ENCODE measurements around the gene EMC10.
A peak's percentile ranks its signal among the peaks of the same experiment; 100 is the strongest.

EMC10 gene

DNA sequence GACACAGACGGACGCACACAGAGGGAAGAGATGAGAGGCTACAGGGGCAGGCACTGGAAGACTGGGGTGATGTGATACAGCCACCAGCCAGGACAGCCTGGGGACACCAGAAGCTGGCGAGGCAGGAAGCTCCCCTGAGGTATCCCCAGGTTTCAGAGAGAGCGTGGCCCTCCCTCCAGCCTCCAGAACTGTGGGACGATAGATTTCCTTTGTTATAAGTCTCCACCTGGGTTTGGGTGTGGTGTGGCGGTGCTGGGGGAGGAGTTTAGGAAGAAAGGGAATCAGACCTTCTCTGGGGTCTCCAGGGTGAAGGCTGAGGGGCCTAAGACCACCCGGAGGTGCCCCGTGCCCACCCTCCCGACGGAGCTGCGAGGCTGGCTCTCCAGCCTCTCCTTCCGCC, 40.1 kb downstream of the EMC10 start:
- CTCF ChIA-PET, result interaction anchor here (0.7 to 1.8 kb wide), 2 partner anchors 21 to 82 kb away, joined by 3 to 6 read pairs; no protein-coding TSS in a partner anchor
- no peaks in the 10 kb centered on the region for H3K9me3 ChIP-seq (ENCODE audit: control insufficient read depth, insufficient read depth, low read depth, low read length)
- peaks cover 5% of the 10 kb centered on the region for H3K4me1 ChIP-seq (ENCODE audit: control insufficient read depth, insufficient read depth, low read length)
- POLR2A ChIA-PET, result no interaction called here
- H3K4me3 ChIP-seq (ENCODE audit: low read depth, low read length), result no peak overlapping the region
- no peak overlapping the region for H3K27ac ChIP-seq (ENCODE audit: extremely low read depth, low read depth, low read length)
- TF ChIP-seq MYNN (tag by site-specific recombination; IDR thresholded peaks at IDR 0.05; ENCODE audit: borderline replicate concordance), result no peak
- TF ChIP-seq SCRT2 (tag by site-specific recombination; IDR thresholded peaks at IDR 0.05), result no peak
- TF ChIP-seq ZNF837 (tag by site-specific recombination; IDR thresholded peaks at IDR 0.05), result no peak
- no peak for TF ChIP-seq ZNF157 (tag by site-specific recombination; IDR thresholded peaks at IDR 0.05)
- H3K36me3 ChIP-seq (ENCODE audit: control insufficient read depth in 2 of 2, insufficient read depth in 1 of 2, low read length in 2 of 2), result peaks cover 0 to 9% of the 10 kb centered on the region in 2 experiments; a peak in 1 of 3 replicates

DNA sequence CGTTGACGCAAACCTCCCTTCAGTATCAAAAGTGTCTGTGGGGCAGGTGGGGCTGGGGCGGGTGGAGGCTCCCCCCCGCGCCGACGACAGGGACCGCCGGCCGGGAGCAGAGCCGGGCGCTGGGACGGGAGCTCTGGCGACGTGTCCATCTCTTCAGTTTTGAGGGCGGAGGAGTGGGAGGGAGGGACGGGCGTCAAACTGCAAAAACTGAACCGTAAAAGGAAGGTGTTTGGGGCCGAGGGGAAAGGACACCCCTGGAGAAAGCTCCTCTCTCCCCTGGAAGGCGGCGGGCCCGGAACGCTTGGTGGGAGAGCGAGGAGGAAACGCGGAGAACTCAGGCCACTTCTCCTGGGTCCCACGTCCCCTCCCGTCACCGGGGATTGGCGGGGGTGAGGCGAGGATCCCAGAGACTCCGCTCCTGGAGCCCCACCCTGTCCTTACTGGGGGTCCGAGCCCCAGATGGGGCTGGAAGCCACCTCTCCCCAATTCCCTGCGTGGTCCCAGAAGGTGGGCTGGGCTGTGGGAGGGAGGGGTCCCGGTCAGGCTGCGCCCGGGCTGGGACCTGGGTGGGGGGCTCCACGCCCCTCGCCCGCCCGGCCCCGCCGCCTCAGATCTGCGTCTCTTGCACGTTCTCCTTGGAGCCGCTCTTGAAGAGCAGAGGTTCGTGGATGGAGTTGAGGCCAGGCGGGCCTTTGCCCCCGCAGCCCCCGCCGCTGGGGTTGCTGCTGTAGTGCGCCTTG, 40.8 kb downstream of the EMC10 start:
- Histone ChIP-seq H3K4me3 (ENCODE audit: low read depth, low read length) (no peak overlapping the region), H3K27ac (ENCODE audit: extremely low read depth, low read depth, low read length) (no peak overlapping the region), H3K4me1 (ENCODE audit: control insufficient read depth, insufficient read depth, low read length) (peaks cover under 1% of the 10 kb centered on the region; the same call in 1 of the 2 replicates), H3K9me3 (ENCODE audit: control insufficient read depth, insufficient read depth, low read depth, low read length) (no peaks in the 10 kb centered on the region), H3K36me3 (ENCODE audit: control insufficient read depth in 2 of 2, insufficient read depth in 1 of 2, low read length in 2 of 2) (peaks cover 0 to 9% of the 10 kb centered on the region in 2 experiments; a peak in 1 of 3 replicates)
- POLR2A ChIA-PET, result no interaction called here
- TF ChIP-seq, protein P1, sequence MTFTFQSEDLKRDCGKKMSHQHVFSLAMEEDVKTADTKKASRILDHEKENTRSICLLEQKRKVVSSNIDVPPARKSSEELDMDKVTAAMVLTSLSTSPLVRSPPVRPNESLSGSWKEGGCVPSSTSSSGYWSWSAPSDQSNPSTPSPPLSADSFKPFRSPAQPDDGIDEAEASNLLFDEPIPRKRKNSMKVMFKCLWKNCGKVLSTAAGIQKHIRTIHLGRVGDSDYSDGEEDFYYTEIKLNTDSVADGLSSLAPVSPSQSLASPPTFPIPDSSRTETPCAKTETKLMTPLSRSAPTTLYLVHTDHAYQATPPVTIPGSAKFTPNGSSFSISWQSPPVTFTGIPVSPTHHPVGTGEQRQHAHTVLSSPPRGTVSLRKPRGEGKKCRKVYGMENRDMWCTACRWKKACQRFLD (tag by site-specific recombination; IDR thresholded peaks at IDR 0.05), result no peak
- TF ChIP-seq KLF8 (tag by site-specific recombination; IDR thresholded peaks at IDR 0.05), result peak; percentile 86
- CTCF ChIA-PET, result interaction anchor here (0.7 to 1.8 kb wide), 2 partner anchors 21 to 405 kb away, joined by 3 to 6 read pairs; no protein-coding TSS in a partner anchor

DNA sequence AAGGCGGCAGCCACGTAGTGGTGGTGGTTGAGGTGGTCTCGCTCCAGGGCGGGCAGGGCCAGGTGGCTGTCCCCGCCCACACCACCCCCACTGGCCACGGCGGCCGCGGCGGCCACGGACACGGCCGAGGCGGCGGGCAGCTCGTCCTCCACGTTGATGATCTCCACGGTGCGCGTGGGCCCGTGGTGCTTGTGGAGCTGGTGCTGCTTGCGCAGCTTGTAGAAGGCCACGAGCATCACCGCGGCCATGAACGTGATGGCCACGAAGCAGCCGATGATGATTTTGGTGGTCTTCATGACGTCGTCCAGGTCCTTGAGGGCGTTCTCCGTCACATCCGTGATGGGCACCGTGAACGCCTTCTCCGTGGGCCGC, 41.4 kb downstream of the EMC10 start:
- H3K27ac ChIP-seq (ENCODE audit: extremely low read depth, low read depth, low read length), result no peak overlapping the region
- H3K4me3 ChIP-seq (ENCODE audit: low read depth, low read length), result no peak overlapping the region
- H3K4me1 ChIP-seq (ENCODE audit: control insufficient read depth, insufficient read depth, low read length), result no peaks in the 10 kb centered on the region
- POLR2A ChIA-PET, result no interaction called here
- CTCF ChIA-PET, result interaction anchor here (0.6 to 1.8 kb wide), 3 partner anchors 20 to 405 kb away, joined by 3 to 6 read pairs (median 3); no protein-coding TSS in a partner anchor
- TF ChIP-seq ZNF837 (tag by site-specific recombination; IDR thresholded peaks at IDR 0.05) (no peak), ZNF184 (tag by site-specific recombination; IDR thresholded peaks at IDR 0.05) (no peak), ZNF302 (tag by site-specific recombination; IDR thresholded peaks at IDR 0.05; ENCODE audit: low read depth) (no peak), ZNF544 (tag by site-specific recombination; IDR thresholded peaks at IDR 0.05) (no peak), WT1 (tag by site-specific recombination; IDR thresholded peaks at IDR 0.05) (no peak), YY2 (tag by site-specific recombination; IDR thresholded peaks at IDR 0.05) (no peak), KLF10 (tag by site-specific recombination; IDR thresholded peaks at IDR 0.05) (no peak), HOXD13 (CRISPR knock-in tag; IDR thresholded peaks at IDR 0.05; ENCODE audit: borderline replicate concordance) (no peak)
- TF ChIP-seq, protein P2, sequence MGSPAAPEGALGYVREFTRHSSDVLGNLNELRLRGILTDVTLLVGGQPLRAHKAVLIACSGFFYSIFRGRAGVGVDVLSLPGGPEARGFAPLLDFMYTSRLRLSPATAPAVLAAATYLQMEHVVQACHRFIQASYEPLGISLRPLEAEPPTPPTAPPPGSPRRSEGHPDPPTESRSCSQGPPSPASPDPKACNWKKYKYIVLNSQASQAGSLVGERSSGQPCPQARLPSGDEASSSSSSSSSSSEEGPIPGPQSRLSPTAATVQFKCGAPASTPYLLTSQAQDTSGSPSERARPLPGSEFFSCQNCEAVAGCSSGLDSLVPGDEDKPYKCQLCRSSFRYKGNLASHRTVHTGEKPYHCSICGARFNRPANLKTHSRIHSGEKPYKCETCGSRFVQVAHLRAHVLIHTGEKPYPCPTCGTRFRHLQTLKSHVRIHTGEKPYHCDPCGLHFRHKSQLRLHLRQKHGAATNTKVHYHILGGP (tag by site-specific recombination; IDR thresholded peaks at IDR 0.05), result no peak
- H3K36me3 ChIP-seq (ENCODE audit: control insufficient read depth in 2 of 2, insufficient read depth in 1 of 2, low read length in 2 of 2), result peaks cover 0 to 9% of the 10 kb centered on the region in 2 experiments; a peak in 1 of 3 replicates
- no peaks in the 10 kb centered on the region for H3K9me3 ChIP-seq (ENCODE audit: control insufficient read depth, insufficient read depth, low read depth, low read length)

Data from HEK293 (cell line).